A549 (cell line): ENCODE results near the gene LMX1B.

Source experiments
- BHLHE40 ChIP-seq: IDR thresholded peaks from 2 replicates; pipeline ENCODE4 v1.6.1; 2012; ENCODE audit warnings: low read depth, low read length, inconsistent platforms
- HOXA7 ChIP-seq: fragments of 250-450 bp; sonication (Bioruptor Pico); IDR thresholded peaks from 2 replicates; pipeline ENCODE4 v1.5.0; 2020; ENCODE audit warnings: mild to moderate bottlenecking, moderate library complexity
- MAFK ChIP-seq: fragments of 450-650 bp; IDR thresholded peaks from 2 replicates; pipeline ENCODE4 v1.6.1; 2014; ENCODE audit not compliant: partially characterized antibody
- MAZ ChIP-seq: fragments of 150-350 bp; IDR thresholded peaks from 2 replicates; pipeline ENCODE4 v1.6.1; 2014; ENCODE audit warnings: antibody characterized with exemption, low read depth, low read length, borderline replicate concordance
- PHF8 ChIP-seq: fragments of 200-600 bp; sonication (generic); IDR thresholded peaks from 2 replicates; pipeline ENCODE4 v1.6.1; 2016; ENCODE audit warnings: low read depth, mild to moderate bottlenecking, antibody characterized with exemption, moderate library complexity, borderline replicate concordance
- RAD21 ChIP-seq, 2 experiments: fragments of >200 bp in 1 of 2; sonication (Bioruptor Twin) in 1 of 2; formaldehyde crosslinking in 1 of 2; IDR thresholded peaks in 1 of 2; conservative IDR thresholded peaks in 1 of 2; 2 replicates in 1 of 2; 3 replicates in 1 of 2; pipeline ENCODE4 v1.6.1; 2012 to 2018; ENCODE audit warnings: inconsistent platforms in 1 of 2
- TF ChIP-seq, protein P1 (sequence below): fragments of >200 bp; sonication (Bioruptor Twin); formaldehyde crosslinking; IDR thresholded peaks from 3 replicates; pipeline ENCODE4 v1.5.1; 2016
- TF ChIP-seq, protein P2 (sequence below): IDR thresholded peaks from 2 replicates; pipeline ENCODE4 v1.6.1; 2012; ENCODE audit warnings: low read depth, borderline replicate concordance
- TF ChIP-seq, protein P3 (sequence below): fragments of 450-650 bp; IDR thresholded peaks from 2 replicates; pipeline ENCODE4 v1.6.1; 2014; ENCODE audit warnings: antibody characterized with exemption

DNA sequence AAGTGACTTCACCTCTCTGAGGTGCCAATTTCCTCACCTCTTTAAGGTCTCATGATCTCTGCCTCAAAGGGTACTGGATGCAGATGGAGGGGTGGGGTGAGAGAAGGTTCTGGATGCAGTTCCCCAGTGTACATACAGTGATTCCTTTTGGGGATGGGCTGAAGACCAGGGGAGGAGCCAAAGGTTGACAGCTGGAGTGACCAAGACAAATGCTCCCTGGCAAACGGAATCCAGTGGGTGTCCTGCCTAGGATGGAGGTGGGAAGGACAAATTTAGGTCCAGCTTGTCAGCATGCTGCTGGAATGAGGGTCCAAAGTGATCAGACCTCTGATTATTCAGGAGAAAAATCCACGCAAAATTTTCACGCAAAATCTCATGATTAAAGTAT, 7.3 kb upstream of the LMX1B start:
- TF ChIP-seq, protein P1, sequence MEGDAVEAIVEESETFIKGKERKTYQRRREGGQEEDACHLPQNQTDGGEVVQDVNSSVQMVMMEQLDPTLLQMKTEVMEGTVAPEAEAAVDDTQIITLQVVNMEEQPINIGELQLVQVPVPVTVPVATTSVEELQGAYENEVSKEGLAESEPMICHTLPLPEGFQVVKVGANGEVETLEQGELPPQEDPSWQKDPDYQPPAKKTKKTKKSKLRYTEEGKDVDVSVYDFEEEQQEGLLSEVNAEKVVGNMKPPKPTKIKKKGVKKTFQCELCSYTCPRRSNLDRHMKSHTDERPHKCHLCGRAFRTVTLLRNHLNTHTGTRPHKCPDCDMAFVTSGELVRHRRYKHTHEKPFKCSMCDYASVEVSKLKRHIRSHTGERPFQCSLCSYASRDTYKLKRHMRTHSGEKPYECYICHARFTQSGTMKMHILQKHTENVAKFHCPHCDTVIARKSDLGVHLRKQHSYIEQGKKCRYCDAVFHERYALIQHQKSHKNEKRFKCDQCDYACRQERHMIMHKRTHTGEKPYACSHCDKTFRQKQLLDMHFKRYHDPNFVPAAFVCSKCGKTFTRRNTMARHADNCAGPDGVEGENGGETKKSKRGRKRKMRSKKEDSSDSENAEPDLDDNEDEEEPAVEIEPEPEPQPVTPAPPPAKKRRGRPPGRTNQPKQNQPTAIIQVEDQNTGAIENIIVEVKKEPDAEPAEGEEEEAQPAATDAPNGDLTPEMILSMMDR, result no peak
- TF ChIP-seq MAZ, result no peak
- TF ChIP-seq, protein P2, sequence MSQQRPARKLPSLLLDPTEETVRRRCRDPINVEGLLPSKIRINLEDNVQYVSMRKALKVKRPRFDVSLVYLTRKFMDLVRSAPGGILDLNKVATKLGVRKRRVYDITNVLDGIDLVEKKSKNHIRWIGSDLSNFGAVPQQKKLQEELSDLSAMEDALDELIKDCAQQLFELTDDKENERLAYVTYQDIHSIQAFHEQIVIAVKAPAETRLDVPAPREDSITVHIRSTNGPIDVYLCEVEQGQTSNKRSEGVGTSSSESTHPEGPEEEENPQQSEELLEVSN, result no peak
- no peak for TF ChIP-seq MAFK
- TF ChIP-seq RAD21 (conservative IDR thresholded peaks at IDR 0.05 in 1 of 2, IDR thresholded peaks at IDR 0.05 in 1 of 2), result no peak
- TF ChIP-seq PHF8, result no peak
- no peak for TF ChIP-seq HOXA7
- TF ChIP-seq, protein P3, sequence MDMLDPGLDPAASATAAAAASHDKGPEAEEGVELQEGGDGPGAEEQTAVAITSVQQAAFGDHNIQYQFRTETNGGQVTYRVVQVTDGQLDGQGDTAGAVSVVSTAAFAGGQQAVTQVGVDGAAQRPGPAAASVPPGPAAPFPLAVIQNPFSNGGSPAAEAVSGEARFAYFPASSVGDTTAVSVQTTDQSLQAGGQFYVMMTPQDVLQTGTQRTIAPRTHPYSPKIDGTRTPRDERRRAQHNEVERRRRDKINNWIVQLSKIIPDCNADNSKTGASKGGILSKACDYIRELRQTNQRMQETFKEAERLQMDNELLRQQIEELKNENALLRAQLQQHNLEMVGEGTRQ, result no peak
- TF ChIP-seq BHLHE40, result no peak
